HepG2 (cell line): Measurements from ENCODE around the gene VASN. TPM values are rescaled to one million over a fixed set of nuclear protein-coding genes. Genes with fewer than 3 reads are reported as not detected.

Experiments
- ATAC-seq: fragments of 200-7000 bp; cut with Tn5 transposase; 3 replicates; pipeline ENCODE4 v1.9.1; 2020; ENCODE audit warnings: mild to moderate bottlenecking, moderate library complexity
- BruUV-seq: library from RNA; stranded (reverse); fragments of 400-500 nt; replicated peaks from 2 replicates; lab custom pipeline; 2021; lab: Mats Ljungman, UMichigan
- CTCF ChIA-PET: fragments of 300-600 bp; formaldehyde crosslinking; extraction: SDS; loops from one replicate; lab custom pipeline; 2021; ENCODE audit warnings: low total read pairs, inconsistent platforms, low intra/inter-chr PET ratio; lab: Yijun Ruan, JAX
- POLR2A ChIA-PET: fragments of 350-600 bp; sonication (Branson Sonifier 250); formaldehyde crosslinking; loops from one replicate; lab custom pipeline; 2020; ENCODE audit warnings: antibody characterized with exemption, inconsistent platforms; lab: Yijun Ruan, JAX
- DNase-seq: peaks from one replicate; pipeline ENCODE4 v3.0.0-alpha.2; 2015; ENCODE audit warnings: low spot score
- FAIRE-seq: peaks from 3 replicates; lab custom pipeline; 2011; peaks lifted over from hg19 to GRCh38; lab: Jason Lieb, UNC
- H2AFZ ChIP-seq: one replicate; pipeline ENCODE4 v1.6.1; 2011; ENCODE audit warnings: low read length, inconsistent platforms
- H3K27ac ChIP-seq: fragments of 300-600 bp; 3 replicates; pipeline ENCODE4 v1.8.0; 2011; ENCODE audit warnings: mixed run types, mild to moderate bottlenecking, mixed read lengths, low read length, inconsistent platforms; ENCODE audit not compliant: insufficient read depth; ENCODE audit errors: extremely low read length
- H3K27me3 ChIP-seq, 2 experiments: fragments of 200-600 bp in 1 of 2; 2 replicates in 1 of 2; 3 replicates in 1 of 2; pipeline versions ENCODE4 v1.6.0 to v1.8.0; 2011; ENCODE audit warnings: low read length in 2 of 2, mild to moderate bottlenecking in 2 of 2, moderate library complexity in 2 of 2, inconsistent platforms in 1 of 2; ENCODE audit not compliant: insufficient read depth in 2 of 2, control insufficient read depth in 1 of 2
- H3K36me3 ChIP-seq, 2 experiments: fragments of 200-600 bp in 1 of 2; replicated peaks in 1 of 2; 2 replicates in 1 of 2; 3 replicates in 1 of 2; pipeline versions ENCODE4 v1.5.1 to v1.8.0; 2011; ENCODE audit warnings: low read length in 2 of 2, inconsistent platforms in 1 of 2; ENCODE audit not compliant: insufficient read depth in 2 of 2, control insufficient read depth in 1 of 2
- H3K4me1 ChIP-seq: 2 replicates; pipeline ENCODE4 v1.5.1; 2012; ENCODE audit warnings: low read length, inconsistent platforms; ENCODE audit not compliant: insufficient read depth
- H3K4me2 ChIP-seq: 2 replicates; pipeline ENCODE4 v1.6.0; 2011; ENCODE audit warnings: low read depth, low read length, inconsistent platforms
- H3K4me3 ChIP-seq, 3 experiments: fragments of 200-600 bp in 1 of 3; sonication (generic), shearing (Covaris generic) in 1 of 3; replicated peaks in 1 of 3; 2 replicates each; pipeline ENCODE4 v1.5.1; 2011 to 2016; ENCODE audit warnings: low read length in 3 of 3, inconsistent platforms in 2 of 3, low read depth in 2 of 3, mild to moderate bottlenecking in 2 of 3, control low read depth in 1 of 3, mixed read lengths in 1 of 3; ENCODE audit not compliant: insufficient read depth in 1 of 3
- H3K79me2 ChIP-seq: one replicate; pipeline ENCODE4 v1.6.1; 2011; ENCODE audit warnings: low read length, inconsistent platforms; ENCODE audit not compliant: insufficient read depth
- H3K9ac ChIP-seq: 2 replicates; pipeline ENCODE4 v1.6.0; 2011; ENCODE audit warnings: mild to moderate bottlenecking, low read depth, low read length, inconsistent platforms; ENCODE audit not compliant: insufficient read depth
- H3K9me3 ChIP-seq: 2 replicates; pipeline ENCODE4 v1.5.1; 2012; ENCODE audit warnings: mild to moderate bottlenecking, low read length
- H4K20me1 ChIP-seq: 2 replicates; pipeline ENCODE4 v1.6.0; 2011; ENCODE audit warnings: inconsistent platforms, mild to moderate bottlenecking, low read length, moderate library complexity; ENCODE audit not compliant: insufficient read depth
- FOXP1 ChIP-seq, 2 experiments: fragments of 450-650 bp in 1 of 2; IDR thresholded peaks; 2 replicates each; pipeline ENCODE4 v1.6.1; 2017 to 2018; ENCODE audit warnings: antibody characterized with exemption in 1 of 2
- HMGXB4 ChIP-seq, 2 experiments: sonication (generic) in 1 of 2; formaldehyde crosslinking in 1 of 2; IDR thresholded peaks; 2 replicates each; pipeline versions ENCODE4 v1.4.0 to v1.6.1; 2018 to 2020; ENCODE audit warnings: missing genetic modification reagents in 2 of 2, borderline replicate concordance in 1 of 2, low read depth in 1 of 2, mild to moderate bottlenecking in 1 of 2, missing biosample characterization in 1 of 2
- MED1 ChIP-seq: sonication (generic); formaldehyde crosslinking; IDR thresholded peaks from 2 replicates; pipeline ENCODE4 v1.4.0; 2020; ENCODE audit warnings: missing genetic modification reagents
- MEIS1 ChIP-seq: sonication (generic); formaldehyde crosslinking; IDR thresholded peaks from 2 replicates; pipeline ENCODE4 v1.9.0; 2021; ENCODE audit warnings: mild to moderate bottlenecking, missing genetic modification reagents, moderate library complexity, borderline replicate concordance
- MYC ChIP-seq: sonication (generic); formaldehyde crosslinking; IDR thresholded peaks from 2 replicates; pipeline ENCODE4 v1.9.0; 2021; ENCODE audit warnings: missing genetic modification reagents, borderline replicate concordance
- NRL ChIP-seq: sonication (generic); formaldehyde crosslinking; IDR thresholded peaks from 2 replicates; pipeline ENCODE4 v1.5.0; 2020; ENCODE audit warnings: missing genetic modification reagents, mild to moderate bottlenecking, moderate library complexity, borderline replicate concordance
- SALL1 ChIP-seq: sonication (generic); formaldehyde crosslinking; IDR thresholded peaks from 2 replicates; pipeline ENCODE4 v1.8.0; 2022; ENCODE audit warnings: mild to moderate bottlenecking, missing genetic modification reagents
- TAF15 ChIP-seq: fragments of 200-400 bp; formaldehyde crosslinking; IDR thresholded peaks from one replicate; pipeline ENCODE4 v1.6.1; 2018; ENCODE audit warnings: mild to moderate bottlenecking, low read depth, low read length; ENCODE audit not compliant: poor library complexity, severe bottlenecking
- ZFY ChIP-seq: sonication (generic); formaldehyde crosslinking; IDR thresholded peaks from 2 replicates; pipeline ENCODE4 v1.4.0; 2020; ENCODE audit warnings: missing genetic modification reagents
- ZNF790 ChIP-seq: sonication (generic); formaldehyde crosslinking; IDR thresholded peaks from 2 replicates; pipeline ENCODE4 v1.8.0; 2022; ENCODE audit warnings: missing genetic modification reagents, mild to moderate bottlenecking, borderline replicate concordance
- ZSCAN21 ChIP-seq: sonication (generic); formaldehyde crosslinking; IDR thresholded peaks from 2 replicates; pipeline ENCODE4 v1.8.0; 2022; ENCODE audit warnings: mild to moderate bottlenecking, missing genetic modification reagents, moderate library complexity, borderline replicate concordance
- WGBS: methylation state at CpG from one replicate; pipeline ENCODE4 v1.1.6; 2017; ENCODE audit warnings: low lambda C conversion rate; 5-methylcytosine and 5-hydroxymethylcytosine counted together
- in situ Hi-C: cut with HindIII; loops from 2 replicates; pipeline ENCODE4 v1.10.0; 2017; ENCODE audit warnings: low pct_unique_long_range_greater_than_20kb; ENCODE audit not compliant: extremely low pct_ligation_motif_present
- intact Hi-C: fragments of 100-400 bp; cut with micrococcal nuclease; formaldehyde crosslinking; loops from one replicate; pipeline ENCODE4 v1.10.0; 2022; ENCODE audit not compliant: unreplicated experiment
- polyA plus RNA-seq, 8 experiments: library from polyadenylated mRNA; depleted of rRNA in 3 of 8; stranded (reverse) in 7 of 8; unstranded in 1 of 8; fragments of >200 nt; fragmentation: Illumina TruSeq in 4 of 8; extraction: Trizol in 4 of 8; gene quantifications; 2 replicates each; pipeline versions ENCODE4 v1.2.1 to v1.2.3, GENCODE V29; 2011 to 2016; ENCODE audit warnings: low read depth in 4 of 8, missing spikeins in 1 of 8, mixed read lengths in 1 of 8; ENCODE audit not compliant: insufficient read depth in 1 of 8
- total RNA-seq, 5 experiments: library from RNA; depleted of rRNA; stranded (reverse); fragments of >200 nt; fragmentation: Illumina TruSeq; extraction: Trizol; gene quantifications; 2 replicates each; pipeline ENCODE4 v1.2.3, GENCODE V29; 2016; ENCODE audit warnings: low read depth in 1 of 5
- TF ChIP-seq, protein P1 (sequence below): sonication (generic); formaldehyde crosslinking; IDR thresholded peaks from 2 replicates; pipeline ENCODE4 v1.5.1; 2020; ENCODE audit warnings: mild to moderate bottlenecking, missing genetic modification reagents, borderline replicate concordance

The VASN gene
- total and polyA plus RNA-seq, 2 of the 13 experiments (the other 11 are each of a cell fraction or from before 2014, with no cell fraction given) = 8.4 to 18.2 TPM

DNA sequence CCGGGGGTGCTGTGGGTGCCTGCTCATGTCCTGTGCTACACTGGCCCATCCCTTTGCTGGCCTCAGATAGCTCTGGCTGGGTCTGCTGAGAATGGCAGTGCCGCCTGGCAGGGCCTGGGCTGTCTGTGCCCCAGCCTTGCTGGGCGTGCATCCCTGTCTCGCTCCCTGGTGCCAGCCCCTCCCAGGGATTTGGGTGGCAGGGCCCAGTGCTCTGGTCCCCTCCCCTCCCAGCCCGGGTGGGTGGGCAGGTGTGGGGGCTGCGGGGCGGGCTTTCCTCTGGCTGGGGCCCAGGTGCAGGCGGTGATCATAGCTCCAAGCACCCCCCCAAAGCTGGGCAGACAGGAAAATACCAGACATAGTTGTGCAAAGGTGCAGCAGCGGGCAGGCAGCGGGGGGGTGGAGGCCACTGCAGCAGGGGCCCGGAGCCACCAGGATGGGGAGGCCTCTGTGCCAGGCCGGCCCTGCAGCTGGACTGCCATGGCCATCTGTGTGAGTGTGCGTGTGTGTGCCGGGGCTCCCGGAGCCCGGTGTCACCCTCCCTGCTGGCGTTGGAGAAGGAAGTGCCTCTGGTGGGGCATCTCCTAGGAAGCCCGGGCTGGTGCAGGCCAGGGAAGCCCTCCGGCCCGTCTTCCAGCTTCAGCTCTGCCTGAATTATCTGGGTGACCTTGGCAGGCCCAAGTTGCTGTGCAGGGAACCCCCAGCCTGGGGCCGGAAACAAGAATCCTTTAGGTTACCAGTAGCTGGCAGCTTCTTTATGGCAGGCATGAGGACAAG is 48.4 kb upstream of the VASN start:
- H3K27ac ChIP-seq = no peak overlapping the region
- peak overlapping the region; percentile 42 to 70 (median 51); a peak in 5 of 6 replicates for H3K4me3 ChIP-seq
- H3K4me1 ChIP-seq = peaks cover 75% of the 10 kb centered on the region
- no peak overlapping the region for H2AFZ ChIP-seq
- peak; percentile 22 for ATAC-seq
- intact Hi-C loops (no loop called here), in situ Hi-C loops (loop anchor here (5.0 to 10.0 kb wide), 2 partner anchors 48 to 116 kb away; partner anchors contain the start of gene TFAP4)
- H4K20me1 ChIP-seq = no peaks in the 10 kb centered on the region
- H3K4me2 ChIP-seq = peak overlapping the region; percentile 95
- H3K9me3 ChIP-seq = no peaks in the 10 kb centered on the region
- H3K27me3 ChIP-seq = peaks cover 0 to 38% of the 10 kb centered on the region in 2 experiments; a peak in 2 of 5 replicates
- no peak for DNase-seq
- FAIRE-seq = no peak
- ChIA-PET POLR2A (interaction anchor here (1.0 to 2.5 kb wide), 7 partner anchors 9 to 69 kb away, joined by 3 to 11 read pairs (median 6); partner anchors contain the start of gene TFAP4), CTCF (no interaction called here)
- peak overlapping the region; percentile 66; the same call in 1 of the 2 replicates for H3K9ac ChIP-seq
- BruUV-seq = no TSS peak
- H3K79me2 ChIP-seq = no peaks in the 10 kb centered on the region
- no peaks in the 10 kb centered on the region for H3K36me3 ChIP-seq
- WGBS = no CpG with 5 or more reads among the region's 21 CpGs
- peak; percentile 41; the same call in 1 of the 2 replicates for TF ChIP-seq ZFY (CRISPR knock-in tag)
- peak; percentile 32; the same call in 1 of the 2 replicates for TF ChIP-seq ZSCAN21 (CRISPR knock-in tag)
- 0 out of 2 replicates have a peak, but pooled peaks have one; percentile 46 for TF ChIP-seq MEIS1
- no peak for TF ChIP-seq FOXP1 (IDR thresholded peaks at IDR 0.05)
- no peak for TF ChIP-seq FOXP1 (CRISPR knock-in tag; IDR thresholded peaks at IDR 0.05)
- TF ChIP-seq NRL = no peak
- TF ChIP-seq, protein P1, sequence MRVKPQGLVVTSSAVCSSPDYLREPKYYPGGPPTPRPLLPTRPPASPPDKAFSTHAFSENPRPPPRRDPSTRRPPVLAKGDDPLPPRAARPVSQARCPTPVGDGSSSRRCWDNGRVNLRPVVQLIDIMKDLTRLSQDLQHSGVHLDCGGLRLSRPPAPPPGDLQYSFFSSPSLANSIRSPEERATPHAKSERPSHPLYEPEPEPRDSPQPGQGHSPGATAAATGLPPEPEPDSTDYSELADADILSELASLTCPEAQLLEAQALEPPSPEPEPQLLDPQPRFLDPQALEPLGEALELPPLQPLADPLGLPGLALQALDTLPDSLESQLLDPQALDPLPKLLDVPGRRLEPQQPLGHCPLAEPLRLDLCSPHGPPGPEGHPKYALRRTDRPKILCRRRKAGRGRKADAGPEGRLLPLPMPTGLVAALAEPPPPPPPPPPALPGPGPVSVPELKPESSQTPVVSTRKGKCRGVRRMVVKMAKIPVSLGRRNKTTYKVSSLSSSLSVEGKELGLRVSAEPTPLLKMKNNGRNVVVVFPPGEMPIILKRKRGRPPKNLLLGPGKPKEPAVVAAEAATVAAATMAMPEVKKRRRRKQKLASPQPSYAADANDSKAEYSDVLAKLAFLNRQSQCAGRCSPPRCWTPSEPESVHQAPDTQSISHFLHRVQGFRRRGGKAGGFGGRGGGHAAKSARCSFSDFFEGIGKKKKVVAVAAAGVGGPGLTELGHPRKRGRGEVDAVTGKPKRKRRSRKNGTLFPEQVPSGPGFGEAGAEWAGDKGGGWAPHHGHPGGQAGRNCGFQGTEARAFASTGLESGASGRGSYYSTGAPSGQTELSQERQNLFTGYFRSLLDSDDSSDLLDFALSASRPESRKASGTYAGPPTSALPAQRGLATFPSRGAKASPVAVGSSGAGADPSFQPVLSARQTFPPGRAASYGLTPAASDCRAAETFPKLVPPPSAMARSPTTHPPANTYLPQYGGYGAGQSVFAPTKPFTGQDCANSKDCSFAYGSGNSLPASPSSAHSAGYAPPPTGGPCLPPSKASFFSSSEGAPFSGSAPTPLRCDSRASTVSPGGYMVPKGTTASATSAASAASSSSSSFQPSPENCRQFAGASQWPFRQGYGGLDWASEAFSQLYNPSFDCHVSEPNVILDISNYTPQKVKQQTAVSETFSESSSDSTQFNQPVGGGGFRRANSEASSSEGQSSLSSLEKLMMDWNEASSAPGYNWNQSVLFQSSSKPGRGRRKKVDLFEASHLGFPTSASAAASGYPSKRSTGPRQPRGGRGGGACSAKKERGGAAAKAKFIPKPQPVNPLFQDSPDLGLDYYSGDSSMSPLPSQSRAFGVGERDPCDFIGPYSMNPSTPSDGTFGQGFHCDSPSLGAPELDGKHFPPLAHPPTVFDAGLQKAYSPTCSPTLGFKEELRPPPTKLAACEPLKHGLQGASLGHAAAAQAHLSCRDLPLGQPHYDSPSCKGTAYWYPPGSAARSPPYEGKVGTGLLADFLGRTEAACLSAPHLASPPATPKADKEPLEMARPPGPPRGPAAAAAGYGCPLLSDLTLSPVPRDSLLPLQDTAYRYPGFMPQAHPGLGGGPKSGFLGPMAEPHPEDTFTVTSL (CRISPR knock-in tag) = no peak
- TF ChIP-seq MED1 (CRISPR knock-in tag) = 0 out of 2 replicates have a peak, but pooled peaks have one; percentile 14
- 0 out of 2 replicates have a peak, but pooled peaks have one; percentile 6 for TF ChIP-seq SALL1 (CRISPR knock-in tag)
- 0 out of 2 replicates have a peak, but pooled peaks have one; percentile 13 for TF ChIP-seq MYC (CRISPR knock-in tag)
- TF ChIP-seq ZNF790 = no peak
- TF ChIP-seq HMGXB4 (CRISPR knock-in tag; IDR thresholded peaks at IDR 0.05; ENCODE audit: borderline replicate concordance in 1 of 2, low read depth in 1 of 2) = 0 out of 4 replicates have a peak, but pooled peaks of 1 of the 2 experiments have one; percentile 23
- no peak for TF ChIP-seq TAF15
